Amniotic epithelial cell (primary cell): Measurements from ENCODE around the gene SHQ1.
"Not testable (repeated sequence)": the region's sequence is repeated elsewhere in the genome, so short reads cannot be mapped to it uniquely, and the experiment has no call there.

Source experiments
- DNase-seq: peaks from one replicate; pipeline ENCODE4 v3.0.0-alpha.2; 2010; ENCODE audit warnings: low read depth

The SHQ1 gene

GRCh38 chr3:72719137-72719536 lies 129.1 kb downstream of the SHQ1 start:
- DNase-seq = no peak

- not testable (repeated sequence) for DNase-seq
These were observed 134.1 kb downstream of the SHQ1 start for GRCh38 chr3:72714135-72714534.

GRCh38 chr3:72710471-72710870 lies 137.8 kb downstream of the SHQ1 start:
- DNase-seq = not testable (repeated sequence)

- DNase-seq = no peak
These were observed 139.8 kb downstream of the SHQ1 start for GRCh38 chr3:72708441-72708840.

- DNase-seq = no peak
These were observed 145.2 kb downstream of the SHQ1 start for GRCh38 chr3:72702997-72703396.

GRCh38 chr3:72702390-72702789 lies 145.9 kb downstream of the SHQ1 start:
- no peak for DNase-seq

GRCh38 chr3:72700106-72700505 lies 148.1 kb downstream of the SHQ1 start:
- DNase-seq = no peak

- no peak for DNase-seq
These were observed 148.6 kb downstream of the SHQ1 start for GRCh38 chr3:72699631-72700030.
